Heart left ventricle (tissue), 16 donors: ENCODE measurements around the gene LAMA5. TPM values are rescaled to one million over a fixed set of nuclear protein-coding genes. Genes with fewer than 3 reads are reported as not detected.

ENCODE experiments used
- ATAC-seq, 4 donors: fragments of 200-7000 bp; cut with Tn5 transposase; one replicate each; pipeline ENCODE4 v1.9.1; 2020 to 2022; ENCODE audit warnings: moderate library complexity in 4 of 4, mild to moderate bottlenecking in 3 of 4, moderate number of reproducible peaks in 1 of 4
- DNase-seq, 5 donors: peaks; one replicate each; pipeline ENCODE4 v3.0.0-alpha.2; 2020
- H3K27ac ChIP-seq, 12 donors: fragments of 200-600 bp; sonication (generic) in 4 of 12; one replicate each; pipeline versions ENCODE4 v1.5.0 to v1.8.0; 2016 to 2022; ENCODE audit warnings: mild to moderate bottlenecking in 2 of 12
- H3K27me3 ChIP-seq, 9 donors: fragments of 200-600 bp; sonication (generic) in 2 of 9; one replicate each; pipeline versions ENCODE4 v1.5.1 to v1.8.0; 2016 to 2022; ENCODE audit warnings: mild to moderate bottlenecking in 3 of 9
- H3K36me3 ChIP-seq, 9 donors: fragments of 200-600 bp; sonication (generic) in 2 of 9; one replicate each; pipeline versions ENCODE4 v1.5.0 to v1.8.0; 2018 to 2022; ENCODE audit warnings: mild to moderate bottlenecking in 2 of 9
- H3K4me1 ChIP-seq, 12 donors: fragments of 200-600 bp; sonication (generic) in 4 of 12; one replicate each; pipeline versions ENCODE4 v1.5.0 to v1.8.0; 2016 to 2022; ENCODE audit warnings: mild to moderate bottlenecking in 3 of 12
- H3K4me3 ChIP-seq, 12 donors: fragments of 200-600 bp; sonication (generic) in 4 of 12; one replicate each; pipeline versions ENCODE4 v1.5.0 to v1.8.0; 2017 to 2022; ENCODE audit warnings: mild to moderate bottlenecking in 9 of 12, moderate library complexity in 4 of 12
- H3K9me3 ChIP-seq, 12 donors: fragments of 200-600 bp; sonication (generic) in 4 of 12; one replicate each; pipeline versions ENCODE4 v1.5.0 to v1.8.0; 2016 to 2022; ENCODE audit warnings: mild to moderate bottlenecking in 1 of 12
- POLR2A ChIP-seq, 2 donors: fragments of 450-650 bp; IDR thresholded peaks; one replicate each; pipeline ENCODE4 v1.6.1; 2017; ENCODE audit warnings: antibody characterized with exemption in 2 of 2, mild to moderate bottlenecking in 2 of 2, moderate library complexity in 2 of 2
- WGBS, 4 donors: extraction: QIAGEN DNeasy Blood & Tissue Kit in 2 of 4; methylation state at CpG; one replicate each; pipeline versions ENCODE4 v1.1.5 to v1.1.7; 2013 to 2018; 5-methylcytosine and 5-hydroxymethylcytosine counted together
- intact Hi-C, 10 donors: fragments of 100-400 bp; cut with DNase I; formaldehyde crosslinking; loops; one replicate each; pipeline versions ENCODE4 v1.11.1 to v1.14.2; 2022
- polyA plus RNA-seq, 2 donors: library from polyadenylated mRNA; stranded (reverse); fragments of 200-250 nt; gene quantifications; one replicate each; pipeline ENCODE4 v1.2.3, GENCODE V29; 2013
- total RNA-seq, 9 donors: library from RNA; depleted of rRNA in 2 of 9; stranded (reverse); fragments of >200 nt in 2 of 9; fragmentation: NEBNext Ultra II Directional in 3 of 9; extraction: Animal tissue kit (Norgen Biotek cat#: 25700) in 3 of 9; gene quantifications; one replicate each; pipeline versions ENCODE4 v1.1.0 to v1.2.4, GENCODE V29; 2016 to 2023
- TF ChIP-seq, protein P1 (sequence below), 12 donors: fragments of 200-600 bp; sonication (generic) in 4 of 12; IDR thresholded peaks; one replicate each; pipeline versions ENCODE4 v1.5.0 to v1.8.0; 2018 to 2022; ENCODE audit warnings: antibody characterized with exemption in 12 of 12, mild to moderate bottlenecking in 5 of 12
- donor health status: ischemic (EF 13 %, LVEDD 7.1; RV severe dilation, severe dysfunction).
- donor health status: healthy with polysubstance abuse.
- donor health status: DM: no; HTN: yes; CAD: no.
- donor health status: DM: no; HTN: no; CAD: no.
- donor health status: ischemic (EF 25% LVEDD 6.9; RV normal size, moderate dysfunction).
- donor health status: ischemic (EF 25% LVEDD 5.7; RV mildly dilated, moderate dysfunction).
- donor health status: healthy.
- donor health status: DM: yes; HTN: yes; CAD: no.
- donor health status: ischemic (EF 35%, LVEDD 5.7; RV mildly dilated, moderate dysfunction).
- donor health status: nonischemic (EF 11% LVEDD 7.7; RV severe dilation, severe dysfunction).
- donor health status: DM: yes; HTN: yes; CAD: no.
- donor health status: PGD.
- donor health status: ischemic (EF 29% LVEDD 5.4; RV normal size, mild dysfunction).
- donor health status: nonischemic (EF 23%, LVEDD 6.1; RV moderate dilation, normal function).

The LAMA5 gene
- total and polyA plus RNA-seq, 11 donors, result 57.4 to 128 (median 73.6) TPM

- peak overlapping the region; percentile 59 to 96 (median 88) for H3K4me3 ChIP-seq
- 0 to 1% (median 1%) methylated on average over 2 to 39 of the region's 39 CpGs; no CpG with 5 or more reads in 1 of the 4 donors for WGBS, 4 donors
- no peak for DNase-seq
- no peaks in the 10 kb centered on the region for H3K27me3 ChIP-seq
- intact Hi-C loops, result loop anchor here (2.0 to 10.0 kb wide), 12 partner anchors 49 to 502 kb away; partner anchors contain the start of genes LAMA5 (in 1 of the 10), MRGBP (in 1 of the 10) and OGFR (in 1 of the 10)
- peaks cover 0 to 49% (median 46%) of the 10 kb centered on the region in 9 donors for H3K36me3 ChIP-seq
- no peak for ATAC-seq
- H3K9me3 ChIP-seq, result no peaks in the 10 kb centered on the region
- H3K4me1 ChIP-seq, result peaks cover 9 to 39% (median 25%) of the 10 kb centered on the region in 12 donors
- peak overlapping the region; percentile 79 to 100 (median 98) for H3K27ac ChIP-seq
- TF ChIP-seq, protein P1, sequence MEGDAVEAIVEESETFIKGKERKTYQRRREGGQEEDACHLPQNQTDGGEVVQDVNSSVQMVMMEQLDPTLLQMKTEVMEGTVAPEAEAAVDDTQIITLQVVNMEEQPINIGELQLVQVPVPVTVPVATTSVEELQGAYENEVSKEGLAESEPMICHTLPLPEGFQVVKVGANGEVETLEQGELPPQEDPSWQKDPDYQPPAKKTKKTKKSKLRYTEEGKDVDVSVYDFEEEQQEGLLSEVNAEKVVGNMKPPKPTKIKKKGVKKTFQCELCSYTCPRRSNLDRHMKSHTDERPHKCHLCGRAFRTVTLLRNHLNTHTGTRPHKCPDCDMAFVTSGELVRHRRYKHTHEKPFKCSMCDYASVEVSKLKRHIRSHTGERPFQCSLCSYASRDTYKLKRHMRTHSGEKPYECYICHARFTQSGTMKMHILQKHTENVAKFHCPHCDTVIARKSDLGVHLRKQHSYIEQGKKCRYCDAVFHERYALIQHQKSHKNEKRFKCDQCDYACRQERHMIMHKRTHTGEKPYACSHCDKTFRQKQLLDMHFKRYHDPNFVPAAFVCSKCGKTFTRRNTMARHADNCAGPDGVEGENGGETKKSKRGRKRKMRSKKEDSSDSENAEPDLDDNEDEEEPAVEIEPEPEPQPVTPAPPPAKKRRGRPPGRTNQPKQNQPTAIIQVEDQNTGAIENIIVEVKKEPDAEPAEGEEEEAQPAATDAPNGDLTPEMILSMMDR (IDR thresholded peaks at IDR 0.05), result no peak
- no peak for TF ChIP-seq POLR2A (IDR thresholded peaks at IDR 0.05)
These were observed 64.1 kb downstream of the LAMA5 start for GRCh38 chr20:62303062-62303339.

- Histone ChIP-seq H3K27ac (peak within 1 kb of the TSS; percentile 89 to 100 (median 98)), H3K9me3 (no peaks in the 10 kb centered on the region), H3K36me3 (peaks cover 0 to 49% (median 43%) of the 10 kb centered on the region in 9 donors), H3K27me3 (no peaks in the 10 kb centered on the region), H3K4me1 (peaks cover 9 to 36% (median 25%) of the 10 kb centered on the region in 12 donors), H3K4me3 (peak within 1 kb of the TSS; percentile 59 to 96 (median 88))
- DNase-seq, result peak; percentile 97 to 98 (median 97)
- 0 to 1% (median 1%) methylated on average over 28 to 81 of the region's 81 CpGs for WGBS, 4 donors
- intact Hi-C loops, result loop anchor here (1.0 to 10.0 kb wide), 13 partner anchors 50 to 502 kb away; partner anchors contain the start of genes LAMA5 (in 1 of the 10), MRGBP (in 1 of the 10) and OGFR (in 1 of the 10)
- ATAC-seq, result peak; percentile 83 to 90 (median 90)
- peak; percentile 38 to 81 for TF ChIP-seq POLR2A (IDR thresholded peaks at IDR 0.05)
- TF ChIP-seq, protein P1 (IDR thresholded peaks at IDR 0.05), result peak; percentile 88 to 99 (median 98)
These were observed 64.6 kb downstream of the LAMA5 start, which contains the start of gene ADRM1 for GRCh38 chr20:62302341-62303061. Gene ADRM1 (plus strand): TSS chr20:62302997. CDS start chr20:62303569, 572 bp downstream.

GRCh38 chr20:62301773-62302340 lies 65.3 kb downstream of the LAMA5 start:
- Histone ChIP-seq H3K27me3 (no peaks in the 10 kb centered on the region), H3K4me1 (peaks cover 9 to 34% (median 25%) of the 10 kb centered on the region in 12 donors), H3K36me3 (peaks cover 0 to 48% (median 37%) of the 10 kb centered on the region in 9 donors), H3K4me3 (peak overlapping the region; percentile 46 to 96 (median 88)), H3K9me3 (no peaks in the 10 kb centered on the region), H3K27ac (peak overlapping the region; percentile 89 to 100 (median 98))
- 3 to 6% (median 4%) methylated on average over 17 to 24 of the region's 24 CpGs for WGBS, 4 donors
- intact Hi-C loops, result loop anchor here (1.0 to 10.0 kb wide), 13 partner anchors 50 to 503 kb away; partner anchors contain the start of genes LAMA5 (in 1 of the 10), MRGBP (in 1 of the 10) and OGFR (in 1 of the 10)
- DNase-seq (peak; percentile 90 to 96 (median 94)), ATAC-seq (peak; percentile 54 to 75 (median 69))
- TF ChIP-seq, protein P1 (IDR thresholded peaks at IDR 0.05), result peak; percentile 74 to 98 (median 87)
- TF ChIP-seq POLR2A (IDR thresholded peaks at IDR 0.05), result peak in 1 of 2 donors; percentile 10
